ENCODE data around the gene TMEM108. TPM values are rescaled to one million over a fixed set of nuclear protein-coding genes. Genes with fewer than 3 reads are reported as not detected.

Gene TMEM108
- total and polyA plus RNA-seq, 2 experiments from 2014 or later = 7.4 to 15.3 TPM

GRCh38 chr3:133230195-133230594 lies 192.0 kb downstream of the TMEM108 start:
- Histone ChIP-seq H3K9me2 (ENCODE audit: insufficient read depth) (peaks cover 7% of the 10 kb centered on the region; the same call in 1 of the 2 replicates), H3K4me1 (ENCODE audit: insufficient read depth) (no peaks in the 10 kb centered on the region), H3K27ac (ENCODE audit: low read depth) (no peak overlapping the region), H2AFZ (no peak overlapping the region), H3K27me3 (ENCODE audit: insufficient read depth) (no peaks in the 10 kb centered on the region), H3K36me3 (ENCODE audit: insufficient read depth) (no peaks in the 10 kb centered on the region), H4K20me1 (replicated peaks; ENCODE audit: insufficient read depth) (no peaks in the 10 kb centered on the region), H3K4me3 (no peak overlapping the region), H3F3A (replicated peaks; ENCODE audit: low read depth) (no peaks in the 10 kb centered on the region), H3K79me2 (replicated peaks; ENCODE audit: insufficient read depth) (no peaks in the 10 kb centered on the region), H3K4me2 (no peak overlapping the region)
- DNase-seq (ENCODE audit: low spot score) = no peak
- no peak overlapping the region for H3K4me3 Mint-ChIP-seq
- no peak for TF ChIP-seq CTCF (conservative IDR thresholded peaks at IDR 0.05; ENCODE audit: low read depth in 2 of 2)
- no peak for TF ChIP-seq POLR2AphosphoS5 (IDR thresholded peaks at IDR 0.05; ENCODE audit: low read depth)
- TF ChIP-seq JUNB (IDR thresholded peaks at IDR 0.05; ENCODE audit: unreplicated experiment) = no peak
- TF ChIP-seq ZNF331 (CRISPR knock-in tag; IDR thresholded peaks at IDR 0.05; ENCODE audit: low read depth) = no peak
- no peak for TF ChIP-seq ZNF114 (CRISPR knock-in tag; IDR thresholded peaks at IDR 0.05)
- no peak for TF ChIP-seq STAT1 (IDR thresholded peaks at IDR 0.05; ENCODE audit: unreplicated experiment)
- no peak for TF ChIP-seq CREB1 (CRISPR knock-in tag; IDR thresholded peaks at IDR 0.05; ENCODE audit: low read depth)
- TF ChIP-seq REST (IDR thresholded peaks at IDR 0.05; ENCODE audit: unreplicated experiment) = no peak
- TF ChIP-seq ETS1 (IDR thresholded peaks at IDR 0.05) = no peak
- TF ChIP-seq EZH2phosphoT487 (IDR thresholded peaks at IDR 0.05; ENCODE audit: unreplicated experiment) = no peak
- TF ChIP-seq ZNF462 (CRISPR knock-in tag; IDR thresholded peaks at IDR 0.05) = no peak
- TF ChIP-seq NANOG (IDR thresholded peaks at IDR 0.05; ENCODE audit: borderline replicate concordance) = no peak
- no peak for TF ChIP-seq EZH2 (IDR thresholded peaks at IDR 0.05; ENCODE audit: low read depth, unreplicated experiment)
- H3K27ac Mint-ChIP-seq = no peak overlapping the region
- H3K27me3 Mint-ChIP-seq (ENCODE audit: insufficient read depth, low read depth, poor library complexity) = no peaks in the 10 kb centered on the region
- no peak for ATAC-seq
- H3K9me3 Mint-ChIP-seq = peaks cover 13% of the 10 kb centered on the region; the same call in 2 of the 3 replicates
- peaks cover 22% of the 10 kb centered on the region for H3K36me3 Mint-ChIP-seq (ENCODE audit: low read depth)
- no peaks in the 10 kb centered on the region; the same call in 2 of the 3 replicates for H3K4me1 Mint-ChIP-seq
